NT2/D1 (cell line): ENCODE data around the gene EMB.
A peak's percentile ranks its signal among the peaks of the same experiment; 100 is the strongest.
"Not testable (repeated sequence)": the region's sequence is repeated elsewhere in the genome, so short reads cannot be mapped to it uniquely, and the experiment has no call there.

Experiments
- DNase-seq: peaks from one replicate; pipeline ENCODE4 v3.0.0-alpha.2; 2011; ENCODE audit warnings: low read depth, low spot score
- H3K27me3 ChIP-seq: 2 replicates; pipeline ENCODE4 v1.6.0; 2011; ENCODE audit warnings: mild to moderate bottlenecking; ENCODE audit not compliant: insufficient read length, insufficient read depth
- H3K36me3 ChIP-seq: 2 replicates; pipeline ENCODE4 v1.6.1; 2011; ENCODE audit warnings: mild to moderate bottlenecking, low read length, mixed read lengths; ENCODE audit not compliant: insufficient read depth, insufficient read length
- H3K4me1 ChIP-seq: 2 replicates; pipeline ENCODE4 v1.5.1; 2011; ENCODE audit not compliant: insufficient read depth, insufficient read length
- H3K4me3 ChIP-seq: 2 replicates; pipeline ENCODE4 v1.5.1; 2011; ENCODE audit warnings: low read depth; ENCODE audit not compliant: insufficient read length
- H3K9ac ChIP-seq: 2 replicates; pipeline ENCODE4 v1.6.0; 2011; ENCODE audit warnings: low read depth; ENCODE audit not compliant: insufficient read length
- H3K9me3 ChIP-seq: 2 replicates; pipeline ENCODE4 v1.5.1; 2011; ENCODE audit warnings: mild to moderate bottlenecking, low read length; ENCODE audit not compliant: insufficient read depth
- SUZ12 ChIP-seq: IDR thresholded peaks from 2 replicates; pipeline ENCODE4 v1.6.1; 2011; ENCODE audit not compliant: insufficient read length, insufficient read depth; ENCODE audit errors: extremely low read depth
- YY1 ChIP-seq: IDR thresholded peaks from 2 replicates; pipeline ENCODE4 v1.6.1; 2011; ENCODE audit not compliant: insufficient read length, insufficient read depth
- ZNF274 ChIP-seq: IDR thresholded peaks from 2 replicates; pipeline ENCODE4 v1.6.1; 2011; ENCODE audit warnings: mild to moderate bottlenecking, low read depth, low read length

Gene EMB

DNA sequence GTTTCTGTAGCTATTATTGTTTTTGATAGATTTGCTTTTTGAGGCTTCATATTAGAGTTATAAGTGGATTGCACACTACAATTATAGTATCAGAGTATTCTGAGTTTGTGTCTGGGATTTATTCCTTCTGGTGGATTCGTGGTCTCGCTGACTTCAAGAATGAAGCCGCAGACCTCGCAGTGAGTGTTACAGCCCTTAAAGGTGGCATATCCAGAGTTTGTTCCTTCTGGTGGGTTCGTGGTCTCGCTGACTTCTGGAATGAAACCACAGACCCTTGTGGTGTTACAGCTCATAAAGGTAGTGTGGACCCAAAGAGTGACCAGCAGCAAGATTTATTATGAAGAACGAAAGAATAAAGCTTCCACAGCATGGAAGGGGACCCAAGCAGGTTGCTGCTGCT lies 6.9 kb upstream of the EMB start:
- H3K9me3 ChIP-seq, result no peaks in the 10 kb centered on the region
- no peak overlapping the region for H3K9ac ChIP-seq
- no peak overlapping the region for H3K4me3 ChIP-seq
- no peaks in the 10 kb centered on the region for H3K36me3 ChIP-seq
- no peak for TF ChIP-seq ZNF274
- no peak for TF ChIP-seq YY1
- no peak for TF ChIP-seq SUZ12
- no peaks in the 10 kb centered on the region for H3K4me1 ChIP-seq
- no peaks in the 10 kb centered on the region for H3K27me3 ChIP-seq
- DNase-seq, result no peak

DNA sequence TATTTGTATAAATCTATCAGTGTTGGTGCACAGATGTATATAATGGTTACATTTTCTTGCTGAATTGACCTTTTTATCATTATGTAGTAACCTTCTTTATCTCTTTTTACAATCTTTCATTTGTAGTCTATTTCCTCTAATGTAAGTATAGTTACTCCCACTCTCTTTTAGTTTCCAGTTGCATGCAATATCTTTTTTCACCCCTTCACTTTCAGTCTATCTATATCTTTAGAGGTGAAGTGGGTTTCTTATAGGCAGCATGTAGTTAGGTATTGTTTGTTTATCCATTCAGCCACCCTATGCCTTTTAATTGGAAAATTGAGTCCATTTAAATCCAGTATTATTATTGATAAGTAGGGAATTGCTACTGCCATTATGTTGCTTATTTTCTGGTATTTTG lies 6.1 kb upstream of the EMB start:
- Histone ChIP-seq H3K36me3 (no peaks in the 10 kb centered on the region), H3K4me3 (no peak overlapping the region), H3K4me1 (no peaks in the 10 kb centered on the region), H3K9ac (no peak overlapping the region), H3K27me3 (no peaks in the 10 kb centered on the region), H3K9me3 (no peaks in the 10 kb centered on the region)
- DNase-seq, result no peak
- TF ChIP-seq SUZ12 (no peak), YY1 (no peak), ZNF274 (no peak)

DNA sequence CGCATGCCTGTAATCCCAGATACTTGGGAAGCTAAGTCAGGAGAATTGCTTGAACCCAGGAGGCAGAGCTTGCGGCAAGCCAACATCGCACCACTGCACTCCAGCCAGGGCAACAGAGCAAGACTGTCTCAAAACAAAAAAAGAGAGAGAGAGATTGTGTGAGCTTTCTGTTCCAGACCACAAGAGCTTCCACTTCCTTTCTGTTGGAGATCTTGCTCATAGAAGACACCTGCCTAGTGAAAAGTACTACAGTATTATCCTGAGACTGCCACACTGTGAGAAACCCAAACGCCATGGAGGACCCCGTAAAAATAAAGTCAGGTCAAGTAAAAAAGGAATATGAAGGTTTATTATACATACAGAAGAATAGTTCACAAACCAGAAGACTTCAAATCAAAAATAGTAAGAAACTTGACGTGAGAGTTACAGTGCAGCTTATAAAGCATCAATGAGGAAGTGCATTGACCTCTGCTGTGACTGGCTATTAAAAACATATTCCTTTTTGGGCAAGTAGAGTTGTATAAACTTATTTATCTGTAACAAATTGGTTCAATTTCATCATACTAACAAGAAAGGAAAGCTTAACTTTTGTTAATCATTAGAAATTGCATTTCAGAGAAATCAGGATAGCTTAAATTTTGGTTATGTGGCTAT lies 4.3 kb upstream of the EMB start:
- Histone ChIP-seq H3K4me3 (no peak overlapping the region), H3K9ac (no peak overlapping the region), H3K9me3 (no peaks in the 10 kb centered on the region), H3K4me1 (no peaks in the 10 kb centered on the region), H3K27me3 (no peaks in the 10 kb centered on the region), H3K36me3 (no peaks in the 10 kb centered on the region)
- no peak for DNase-seq
- TF ChIP-seq ZNF274, result no peak
- TF ChIP-seq YY1, result no peak
- TF ChIP-seq SUZ12, result no peak

DNA sequence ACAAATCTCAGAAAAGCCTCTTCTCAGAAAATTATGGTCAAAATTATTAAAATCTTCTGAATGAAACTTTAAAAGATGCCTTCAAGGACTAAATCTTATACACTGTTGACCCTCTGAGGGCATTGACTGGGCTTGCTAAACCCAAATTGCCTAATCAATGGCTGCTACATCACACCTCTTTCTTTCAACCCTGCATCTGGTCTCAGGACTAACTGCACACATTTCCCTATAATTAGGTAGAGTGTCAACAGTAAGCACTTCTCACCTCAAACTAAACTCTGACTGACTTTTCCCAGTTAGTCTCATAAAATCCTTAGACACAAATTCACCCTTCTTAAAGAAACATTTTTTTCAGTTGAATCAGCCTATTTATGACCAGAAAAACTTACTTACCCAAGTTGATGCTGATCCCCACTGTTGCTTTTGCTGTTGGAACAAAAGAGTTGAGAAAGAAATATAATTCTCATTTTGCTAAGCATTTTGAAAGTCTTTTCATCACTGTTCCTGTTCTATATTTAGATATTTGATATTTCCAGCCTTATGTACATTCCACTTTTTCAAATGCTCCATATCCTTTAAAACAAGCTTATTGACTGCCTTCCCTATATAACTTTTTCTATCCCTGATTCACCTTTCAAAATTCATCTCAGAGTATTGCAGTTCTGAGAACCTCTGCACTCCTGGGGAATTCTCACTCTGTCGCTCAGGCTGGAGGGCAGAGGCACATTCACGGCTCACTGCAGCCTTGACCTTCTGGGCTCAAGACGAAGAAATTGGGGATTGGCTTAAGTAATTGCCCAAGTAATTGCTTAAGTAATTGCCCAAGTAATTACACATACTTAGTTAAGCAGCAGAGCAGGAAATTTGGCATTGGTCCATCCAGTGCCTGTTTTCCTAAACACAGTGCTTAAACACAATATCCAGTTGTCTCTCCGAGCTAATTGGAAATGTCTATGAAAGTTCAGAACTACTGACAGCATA lies 1.8 kb upstream of the EMB start:
- H3K9ac ChIP-seq, H3K9me3 ChIP-seq, H3K27me3 ChIP-seq, H3K4me3 ChIP-seq, H3K36me3 ChIP-seq, DNase-seq, H3K4me1 ChIP-seq: not testable (repeated sequence)

DNA sequence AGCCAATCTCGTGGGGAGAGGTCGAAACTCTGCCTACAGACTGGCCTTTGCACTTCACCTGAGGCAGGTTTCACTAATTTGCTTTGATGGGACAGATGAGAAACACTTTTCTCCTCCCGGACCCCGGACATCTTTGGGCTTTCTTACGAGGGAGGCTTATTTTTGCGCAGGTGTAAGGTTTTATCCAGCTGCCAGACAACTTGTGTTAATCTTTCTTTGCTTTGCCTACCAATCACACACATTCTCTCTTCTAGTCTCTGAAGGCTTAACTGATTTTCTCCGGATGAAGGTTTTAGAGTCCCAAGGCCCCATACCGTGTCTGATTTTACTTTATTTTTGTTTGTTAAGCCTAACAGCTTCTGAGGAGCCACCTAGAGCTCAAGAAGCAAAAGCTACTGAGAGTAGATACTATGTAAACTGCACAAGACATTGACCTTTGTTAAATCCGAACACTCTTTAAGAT lies 436 bp upstream of the EMB start:
- Histone ChIP-seq H3K9me3 (no peaks in the 10 kb centered on the region), H3K4me1 (no peaks in the 10 kb centered on the region), H3K4me3 (peak overlapping the region; percentile 75), H3K27me3 (no peaks in the 10 kb centered on the region), H3K36me3 (no peaks in the 10 kb centered on the region), H3K9ac (peak overlapping the region; percentile 85)
- no peak for TF ChIP-seq YY1
- no peak for TF ChIP-seq ZNF274
- no peak for TF ChIP-seq SUZ12
- DNase-seq, result no peak

DNA sequence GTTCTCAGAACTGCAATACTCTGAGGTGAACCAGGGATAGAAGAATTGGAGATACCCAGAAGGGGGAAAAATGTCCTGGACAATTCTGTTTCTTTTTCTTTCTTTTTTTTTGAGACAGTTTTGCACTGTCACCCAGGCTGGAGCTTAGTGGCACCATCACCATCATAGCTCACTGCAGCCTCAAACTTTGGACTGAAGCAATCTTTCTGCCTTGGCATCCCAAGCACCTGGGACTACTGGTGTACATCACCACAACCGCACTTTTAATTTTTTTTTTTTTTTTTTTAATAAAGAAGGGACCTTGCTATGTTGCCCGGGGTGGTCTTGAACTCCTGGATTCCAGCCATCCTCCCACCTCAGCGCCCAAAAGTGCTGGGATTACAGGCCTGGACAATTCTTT lies 1.9 kb downstream of the EMB start:
- no peaks in the 10 kb centered on the region for H3K9me3 ChIP-seq
- no peak overlapping the region for H3K9ac ChIP-seq
- no peaks in the 10 kb centered on the region for H3K4me1 ChIP-seq
- TF ChIP-seq YY1, result no peak
- no peak for TF ChIP-seq SUZ12
- TF ChIP-seq ZNF274, result no peak
- no peaks in the 10 kb centered on the region for H3K27me3 ChIP-seq
- DNase-seq, result no peak
- H3K36me3 ChIP-seq, result no peaks in the 10 kb centered on the region
- no peak overlapping the region for H3K4me3 ChIP-seq

DNA sequence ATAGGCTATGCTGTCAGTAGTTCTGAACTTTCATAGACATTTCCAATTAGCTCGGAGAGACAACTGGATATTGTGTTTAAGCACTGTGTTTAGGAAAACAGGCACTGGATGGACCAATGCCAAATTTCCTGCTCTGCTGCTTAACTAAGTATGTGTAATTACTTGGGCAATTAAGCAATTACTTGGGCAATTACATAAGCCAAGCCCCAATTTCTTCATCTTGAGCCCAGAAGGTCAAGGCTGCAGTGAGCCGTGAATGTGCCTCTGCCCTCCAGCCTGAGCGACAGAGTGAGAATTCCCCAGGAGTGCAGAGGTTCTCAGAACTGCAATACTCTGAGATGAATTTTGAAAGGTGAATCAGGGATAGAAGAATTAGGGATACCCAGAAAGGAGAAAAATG lies 3.0 kb downstream of the EMB start:
- not testable (repeated sequence) for H3K9me3 ChIP-seq, H3K4me3 ChIP-seq, H3K9ac ChIP-seq, DNase-seq, H3K27me3 ChIP-seq, H3K4me1 ChIP-seq, H3K36me3 ChIP-seq

DNA sequence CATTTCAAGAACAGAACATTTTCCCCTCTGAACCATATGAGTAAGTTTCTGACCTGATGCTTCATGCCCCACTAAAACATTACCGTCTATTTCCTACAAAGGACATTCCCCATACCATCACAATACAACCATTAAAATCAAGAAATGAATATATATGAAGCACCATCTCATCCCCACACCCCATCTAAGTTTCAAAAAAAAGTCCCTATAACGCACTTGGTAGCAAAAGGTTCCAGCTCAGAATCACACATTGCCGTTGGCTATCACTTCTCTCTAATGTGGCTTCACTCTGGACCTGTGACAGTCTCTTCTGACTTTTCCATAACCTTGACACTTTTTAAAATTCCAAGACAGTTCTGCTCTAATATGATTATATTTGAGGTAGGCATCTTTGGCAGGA lies 5.9 kb downstream of the EMB start:
- TF ChIP-seq YY1 (no peak), ZNF274 (no peak), SUZ12 (no peak)
- no peaks in the 10 kb centered on the region for H3K9me3 ChIP-seq
- no peak for DNase-seq
- H3K9ac ChIP-seq, result no peak overlapping the region
- H3K27me3 ChIP-seq, result no peaks in the 10 kb centered on the region
- H3K4me1 ChIP-seq, result no peaks in the 10 kb centered on the region
- no peaks in the 10 kb centered on the region for H3K36me3 ChIP-seq
- H3K4me3 ChIP-seq, result no peak overlapping the region

DNA sequence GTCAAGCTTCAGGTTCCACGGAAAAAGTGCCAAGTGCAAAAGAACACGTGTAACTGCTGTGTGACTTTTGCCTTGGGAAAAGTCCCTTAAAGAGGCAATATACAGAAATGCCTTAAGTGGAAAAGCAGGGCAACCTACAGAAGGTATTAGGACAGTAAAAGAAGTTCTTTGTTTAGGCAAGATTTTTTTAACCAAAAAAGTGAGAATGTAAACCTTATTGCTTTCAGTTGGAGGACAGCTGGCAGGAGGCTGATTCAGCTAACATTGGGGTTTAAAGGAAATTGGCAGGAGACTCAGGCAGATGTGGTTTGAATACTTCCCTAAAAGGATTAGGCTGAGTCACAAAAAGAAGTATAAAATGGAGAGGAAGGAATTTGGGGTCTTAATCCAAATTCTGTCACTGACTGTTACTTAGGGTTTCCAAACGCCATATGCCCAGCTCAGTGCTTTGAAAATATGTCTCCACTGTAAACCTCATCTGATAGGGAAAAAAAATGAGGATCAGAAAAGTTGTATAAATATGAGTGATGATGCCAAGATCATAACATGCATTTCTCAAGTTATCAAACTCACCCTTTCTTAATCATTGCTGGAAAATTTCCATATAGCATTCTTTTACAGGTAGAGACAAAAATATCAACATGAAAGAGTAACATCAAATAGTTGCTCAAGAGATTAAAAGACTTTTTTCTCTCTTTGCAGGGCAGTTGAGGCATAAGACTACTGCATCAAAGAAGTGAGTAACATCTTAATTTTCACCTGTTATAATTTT lies 9.8 kb downstream of the EMB start:
- H3K27me3 ChIP-seq, H3K4me3 ChIP-seq, H3K4me1 ChIP-seq, H3K9ac ChIP-seq, H3K9me3 ChIP-seq, H3K36me3 ChIP-seq, DNase-seq: not testable (repeated sequence)

DNA sequence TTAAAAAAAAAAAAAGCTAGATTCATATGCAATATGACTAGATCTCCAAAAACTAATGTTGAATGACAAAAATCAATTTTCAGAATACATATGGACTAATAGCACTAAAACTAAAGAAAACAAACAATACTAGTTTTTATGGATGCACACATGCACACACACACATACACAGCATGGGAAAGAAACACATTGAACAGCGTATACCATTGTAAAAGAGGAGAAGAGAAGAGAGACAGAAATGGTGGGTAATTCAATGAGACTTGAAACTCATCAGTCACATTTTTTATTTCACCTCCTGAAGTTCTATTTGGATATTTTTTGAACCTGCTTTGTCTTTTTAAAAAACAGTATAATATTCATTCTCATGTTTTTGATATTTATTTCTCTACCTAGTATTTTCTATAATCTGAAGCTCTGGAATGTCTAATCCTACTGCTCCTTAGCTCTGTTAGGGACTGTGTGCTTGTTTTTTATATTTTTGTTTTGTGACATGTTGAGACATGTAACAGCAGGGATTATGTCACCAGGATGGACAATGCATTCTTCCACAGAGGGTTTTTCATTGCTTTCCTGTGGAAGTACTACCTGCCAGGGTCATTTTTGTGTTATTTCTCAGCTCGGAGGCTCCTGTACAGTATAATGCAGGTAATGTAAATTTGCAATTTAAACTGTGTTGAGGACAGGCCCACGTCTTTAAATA lies 17.8 kb downstream of the EMB start:
- H3K36me3 ChIP-seq, H3K4me1 ChIP-seq, DNase-seq, H3K4me3 ChIP-seq, H3K27me3 ChIP-seq, H3K9ac ChIP-seq, H3K9me3 ChIP-seq: not testable (repeated sequence)
